IPS DF 6.9 (cell line): Measurements from ENCODE around the gene KANK2.

Source experiments
- DNase-seq: peaks from one replicate; pipeline ENCODE4 v3.0.0-alpha.2; 2013; ENCODE audit warnings: low read depth, low spot score
- H3K27ac ChIP-seq: one replicate; pipeline ENCODE4 v1.5.1; 2013; ENCODE audit warnings: low read length, control low read depth
- H3K27me3 ChIP-seq: 2 replicates; pipeline ENCODE4 v1.6.1; 2013; ENCODE audit warnings: mild to moderate bottlenecking, low read length; ENCODE audit not compliant: control insufficient read depth, insufficient read depth
- H3K36me3 ChIP-seq: 2 replicates; pipeline ENCODE4 v1.6.1; 2013; ENCODE audit warnings: low read length; ENCODE audit not compliant: control insufficient read depth, insufficient read depth
- H3K4me1 ChIP-seq: 2 replicates; pipeline ENCODE4 v1.6.1; 2013; ENCODE audit warnings: low read length; ENCODE audit not compliant: control insufficient read depth, insufficient read depth
- H3K4me3 ChIP-seq: 2 replicates; pipeline ENCODE4 v1.5.1; 2013; ENCODE audit warnings: mild to moderate bottlenecking, low read length
- H3K9me3 ChIP-seq: 2 replicates; pipeline ENCODE4 v1.6.1; 2013; ENCODE audit warnings: low read length, inconsistent platforms; ENCODE audit not compliant: control insufficient read depth, insufficient read depth
- WGBS: extraction: QIAGEN DNeasy Blood & Tissue Kit; methylation state at CpG from one replicate; pipeline ENCODE4 v1.1.7; 2013; ENCODE audit warnings: mixed read lengths, missing lambda C conversion rate; ENCODE audit not compliant: insufficient read length, insufficient coverage; 5-methylcytosine and 5-hydroxymethylcytosine counted together

The KANK2 gene

GRCh38 chr19:11204943-11205349 lies 7.6 kb upstream of the KANK2 start:
- no peak overlapping the region for H3K4me3 ChIP-seq
- no peaks in the 10 kb centered on the region for H3K4me1 ChIP-seq
- peaks cover 10% of the 10 kb centered on the region for H3K36me3 ChIP-seq
- no peak for DNase-seq
- H3K9me3 ChIP-seq = no peaks in the 10 kb centered on the region
- H3K27me3 ChIP-seq = no peaks in the 10 kb centered on the region
- WGBS = no CpG with 5 or more reads among the region's 5 CpGs
- H3K27ac ChIP-seq = no peak overlapping the region

- DNase-seq = no peak
- Histone ChIP-seq H3K9me3 (no peaks in the 10 kb centered on the region), H3K27me3 (no peaks in the 10 kb centered on the region), H3K36me3 (peaks cover 10% of the 10 kb centered on the region), H3K27ac (no peak overlapping the region), H3K4me1 (no peaks in the 10 kb centered on the region), H3K4me3 (no peak overlapping the region)
- WGBS = no CpG with 5 or more reads among the region's 9 CpGs
These were observed 6.8 kb upstream of the KANK2 start for GRCh38 chr19:11204076-11204602.

- WGBS = no CpG with 5 or more reads among the region's 17 CpGs
- peaks cover 5% of the 10 kb centered on the region for H3K36me3 ChIP-seq
- no peaks in the 10 kb centered on the region for H3K27me3 ChIP-seq
- no peaks in the 10 kb centered on the region for H3K4me1 ChIP-seq
- no peak for DNase-seq
- H3K27ac ChIP-seq = no peak overlapping the region
- H3K4me3 ChIP-seq = no peak overlapping the region
- no peaks in the 10 kb centered on the region for H3K9me3 ChIP-seq
These were observed 6.1 kb upstream of the KANK2 start for GRCh38 chr19:11203194-11204075.

- Histone ChIP-seq H3K4me3 (no peak overlapping the region), H3K9me3 (no peaks in the 10 kb centered on the region), H3K36me3 (peaks cover 5% of the 10 kb centered on the region; the same call in 1 of the 2 replicates), H3K27me3 (no peaks in the 10 kb centered on the region), H3K4me1 (no peaks in the 10 kb centered on the region), H3K27ac (no peak overlapping the region)
- DNase-seq = no peak
- no CpG with 5 or more reads among the region's 20 CpGs for WGBS
These were observed 5.3 kb upstream of the KANK2 start for GRCh38 chr19:11202488-11203193.

GRCh38 chr19:11201791-11202190 lies 4.4 kb upstream of the KANK2 start:
- Histone ChIP-seq H3K27me3 (no peaks in the 10 kb centered on the region), H3K27ac (no peak overlapping the region), H3K4me3 (no peak overlapping the region), H3K36me3 (peaks cover 5% of the 10 kb centered on the region; the same call in 1 of the 2 replicates), H3K9me3 (no peaks in the 10 kb centered on the region), H3K4me1 (no peaks in the 10 kb centered on the region)
- no CpG with 5 or more reads among the region's 24 CpGs for WGBS
- no peak for DNase-seq

- no CpG with 5 or more reads among the region's 9 CpGs for WGBS
- Histone ChIP-seq H3K4me1 (no peaks in the 10 kb centered on the region), H3K27ac (no peak overlapping the region)
These were observed 3.6 kb upstream of the KANK2 start for GRCh38 chr19:11200931-11201330.

DNA sequence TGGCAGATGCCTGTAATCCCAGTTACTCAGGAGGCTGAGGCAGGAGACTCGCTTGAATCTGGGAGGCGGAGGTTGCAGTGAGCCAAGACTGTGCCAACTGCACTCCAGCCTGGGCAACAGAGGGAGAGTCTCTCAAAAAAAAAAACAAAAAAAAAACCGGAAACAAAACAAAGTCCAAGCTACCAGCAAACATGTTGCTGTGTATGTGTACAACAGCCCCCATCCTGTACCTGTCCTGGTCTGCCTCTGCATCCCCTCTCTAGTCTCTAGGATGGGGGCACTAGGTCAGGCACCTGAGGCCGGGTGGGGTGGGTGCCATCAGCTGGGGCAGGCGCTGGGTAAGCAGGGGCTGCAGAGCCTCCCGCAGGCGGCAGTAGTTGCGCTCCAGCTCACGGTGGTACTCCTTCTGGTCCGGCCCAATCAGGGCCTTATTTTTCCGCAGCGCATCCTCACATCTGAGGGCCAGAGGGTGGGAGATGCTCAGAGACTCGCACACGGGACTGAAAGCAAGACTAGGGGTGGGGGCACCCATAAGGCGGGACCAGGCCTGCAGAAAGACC lies 2.8 kb upstream of the KANK2 start:
- DNase-seq = no peak
- Histone ChIP-seq H3K27me3 (no peaks in the 10 kb centered on the region), H3K4me1 (no peaks in the 10 kb centered on the region), H3K4me3 (no peak overlapping the region), H3K27ac (no peak overlapping the region), H3K36me3 (peaks cover 5% of the 10 kb centered on the region; the same call in 1 of the 2 replicates), H3K9me3 (no peaks in the 10 kb centered on the region)
- WGBS = no CpG with 5 or more reads among the region's 15 CpGs

More at GRCh38 chr19:11200931-11201330, 3.6 kb upstream of the KANK2 start:
- Histone ChIP-seq H3K4me3 (no peak overlapping the region), H3K27me3 (no peaks in the 10 kb centered on the region), H3K36me3 (peaks cover 5% of the 10 kb centered on the region; the same call in 1 of the 2 replicates), H3K9me3 (no peaks in the 10 kb centered on the region)
- DNase-seq = no peak

GRCh38 chr19:11199517-11199916 lies 2.2 kb upstream of the KANK2 start:
- H3K36me3 ChIP-seq = peaks cover 5% of the 10 kb centered on the region; the same call in 1 of the 2 replicates
- H3K4me3 ChIP-seq = no peak overlapping the region
- WGBS = no CpG with 5 or more reads among the region's 5 CpGs
- H3K9me3 ChIP-seq = no peaks in the 10 kb centered on the region
- H3K27me3 ChIP-seq = no peaks in the 10 kb centered on the region
- no peak for DNase-seq
- no peak overlapping the region for H3K27ac ChIP-seq
- H3K4me1 ChIP-seq = no peaks in the 10 kb centered on the region

DNA sequence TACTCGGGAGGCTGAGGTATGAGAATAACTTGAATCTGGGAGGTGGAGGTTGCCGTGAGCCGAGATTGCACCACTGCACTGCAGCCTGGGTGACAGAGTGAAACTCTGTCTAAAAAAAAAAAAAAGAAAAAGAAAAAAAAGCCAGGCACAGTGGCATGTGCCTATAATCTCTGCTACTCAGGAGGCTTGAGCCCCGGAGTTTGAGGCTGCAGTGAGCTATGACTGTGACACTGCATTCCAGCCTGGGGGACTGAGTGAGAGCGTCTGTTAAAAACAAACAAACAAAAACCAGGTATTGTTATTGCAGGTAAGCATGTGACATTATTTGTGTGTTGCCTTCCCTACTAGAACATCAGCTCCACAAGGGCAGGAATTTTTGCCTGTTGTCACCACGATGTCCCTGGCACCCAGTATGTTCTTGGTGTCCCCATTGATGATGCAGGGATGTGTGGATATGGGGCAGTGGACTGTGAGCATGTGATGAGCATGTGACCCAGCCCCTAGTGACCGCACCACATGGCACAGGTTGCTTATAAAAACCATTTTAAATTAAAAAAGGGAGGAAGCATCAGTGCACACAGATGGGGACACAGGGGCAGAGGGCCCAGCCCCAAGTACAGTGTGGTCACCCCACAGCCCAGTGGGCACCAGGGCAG lies 1.6 kb upstream of the KANK2 start:
- no CpG with 5 or more reads among the region's 7 CpGs for WGBS
- H3K9me3 ChIP-seq = no peaks in the 10 kb centered on the region
- DNase-seq = no peak
- peaks cover 6% of the 10 kb centered on the region for H3K36me3 ChIP-seq
- no peak overlapping the region for H3K27ac ChIP-seq
- H3K4me3 ChIP-seq = no peak overlapping the region
- H3K4me1 ChIP-seq = no peaks in the 10 kb centered on the region
- H3K27me3 ChIP-seq = no peaks in the 10 kb centered on the region

DNA sequence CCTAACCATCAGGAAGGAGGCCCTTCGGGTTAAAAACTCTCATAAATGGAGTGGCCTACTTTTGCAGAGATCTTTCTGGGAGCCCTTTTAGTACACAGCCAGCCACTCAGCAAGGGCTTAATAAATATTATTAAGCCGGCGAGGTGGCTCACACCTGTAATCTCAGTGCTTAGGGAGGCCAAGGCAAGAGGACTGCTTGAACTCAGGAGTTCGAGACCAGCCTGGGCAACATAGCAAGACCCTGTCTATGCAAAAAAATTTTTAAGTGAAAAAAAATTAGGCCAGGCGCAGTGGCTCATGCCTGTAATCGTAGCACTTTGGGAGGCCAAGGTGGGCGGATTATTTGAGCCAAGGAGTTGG lies 810 bp upstream of the KANK2 start:
- peaks cover 13% of the 10 kb centered on the region for H3K36me3 ChIP-seq
- no peak overlapping the region for H3K27ac ChIP-seq
- no CpG with 5 or more reads among the region's 7 CpGs for WGBS
- peak overlapping the region; percentile 73; the same call in 1 of the 2 replicates for H3K4me3 ChIP-seq
- H3K9me3 ChIP-seq = no peaks in the 10 kb centered on the region
- no peaks in the 10 kb centered on the region for H3K27me3 ChIP-seq
- H3K4me1 ChIP-seq = no peaks in the 10 kb centered on the region; the same call in 1 of the 2 replicates
- DNase-seq = no peak
